ENCODE measurements around the gene ADSS1. TPM values are rescaled to one million over a fixed set of nuclear protein-coding genes. Genes with fewer than 3 reads are reported as not detected.

Gene ADSS1
- polyA plus RNA-seq, 1 donor (not counting 4 experiments of a cell fraction or from before 2014, with no cell fraction given), result 1.7 TPM

DNA sequence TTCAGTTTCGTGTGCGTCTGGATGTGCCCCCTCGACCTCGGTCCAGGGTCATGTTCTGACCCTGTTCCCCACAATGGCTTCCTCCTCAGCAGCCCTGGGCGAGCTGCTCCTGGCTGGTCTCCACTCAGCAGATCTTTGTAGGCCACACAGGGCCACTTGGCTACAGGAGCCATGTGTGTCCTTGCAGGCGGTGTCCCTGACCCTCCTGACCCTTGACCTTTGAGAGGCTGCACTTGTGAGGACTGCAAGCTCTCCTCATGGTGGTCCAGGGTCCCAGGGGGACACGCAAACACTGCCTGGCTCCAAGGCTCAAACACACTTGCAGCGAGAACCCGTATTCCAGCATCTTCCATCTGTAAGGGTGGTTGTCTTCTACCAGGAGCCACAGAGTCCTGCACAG is 21.4 kb downstream of the ADSS1 start:
- FAIRE-seq, result no peak
- H3K4me3 ChIP-seq (ENCODE audit: control insufficient read depth in 2 of 3, extremely low read depth in 1 of 3, insufficient read depth in 2 of 3, low read depth in 1 of 3, low read length in 3 of 3), result no peak overlapping the region
- H3K36me3 ChIP-seq (ENCODE audit: control insufficient read depth in 2 of 2, extremely low read depth in 1 of 2, insufficient read depth in 2 of 2, low read length in 2 of 2), result no peaks in the 10 kb centered on the region
- H3K9me3 ChIP-seq (ENCODE audit: control insufficient read depth, low read depth, low read length), result no peaks in the 10 kb centered on the region
- no peak for TF ChIP-seq EZH2 (IDR thresholded peaks at IDR 0.05; ENCODE audit: low read length)
- TF ChIP-seq, protein P1, sequence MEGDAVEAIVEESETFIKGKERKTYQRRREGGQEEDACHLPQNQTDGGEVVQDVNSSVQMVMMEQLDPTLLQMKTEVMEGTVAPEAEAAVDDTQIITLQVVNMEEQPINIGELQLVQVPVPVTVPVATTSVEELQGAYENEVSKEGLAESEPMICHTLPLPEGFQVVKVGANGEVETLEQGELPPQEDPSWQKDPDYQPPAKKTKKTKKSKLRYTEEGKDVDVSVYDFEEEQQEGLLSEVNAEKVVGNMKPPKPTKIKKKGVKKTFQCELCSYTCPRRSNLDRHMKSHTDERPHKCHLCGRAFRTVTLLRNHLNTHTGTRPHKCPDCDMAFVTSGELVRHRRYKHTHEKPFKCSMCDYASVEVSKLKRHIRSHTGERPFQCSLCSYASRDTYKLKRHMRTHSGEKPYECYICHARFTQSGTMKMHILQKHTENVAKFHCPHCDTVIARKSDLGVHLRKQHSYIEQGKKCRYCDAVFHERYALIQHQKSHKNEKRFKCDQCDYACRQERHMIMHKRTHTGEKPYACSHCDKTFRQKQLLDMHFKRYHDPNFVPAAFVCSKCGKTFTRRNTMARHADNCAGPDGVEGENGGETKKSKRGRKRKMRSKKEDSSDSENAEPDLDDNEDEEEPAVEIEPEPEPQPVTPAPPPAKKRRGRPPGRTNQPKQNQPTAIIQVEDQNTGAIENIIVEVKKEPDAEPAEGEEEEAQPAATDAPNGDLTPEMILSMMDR (optimal IDR thresholded peaks at IDR 0.05 in 1 of 3, IDR thresholded peaks at IDR 0.05 in 1 of 3, conservative IDR thresholded peaks at IDR 0.05 in 1 of 3; ENCODE audit: extremely low read depth in 1 of 3, insufficient read depth in 2 of 3, low read length in 3 of 3), result no peak
- H3K4me2 ChIP-seq (ENCODE audit: control insufficient read depth, extremely low read depth, insufficient read depth, low read depth, low read length), result no peak overlapping the region
- no peaks in the 10 kb centered on the region for H3K79me2 ChIP-seq (ENCODE audit: control insufficient read depth, insufficient read depth, low read length)
- H3K27me3 ChIP-seq (ENCODE audit: control insufficient read depth, extremely low read depth, insufficient read depth, low read length), result no peaks in the 10 kb centered on the region
- dilution Hi-C loops (cut with MboI; ENCODE audit: extremely low pct_ligation_motif_present, low sequenced_read_pairs), result no loop called here
- H3K4me1 ChIP-seq (ENCODE audit: control insufficient read depth, extremely low read depth, insufficient read depth, low read length), result peaks cover 58% of the 10 kb centered on the region
- H3K9ac ChIP-seq (ENCODE audit: control insufficient read depth, extremely low read depth, insufficient read depth, low read length), result no peak overlapping the region
- no peak overlapping the region for H2AFZ ChIP-seq (ENCODE audit: control insufficient read depth, low read length)
- no peak overlapping the region for H3K27ac ChIP-seq (ENCODE audit: control insufficient read depth, insufficient read depth, low read length)
- DNase-seq (ENCODE audit: low read depth, low spot score), result no peak
- peaks cover 2% of the 10 kb centered on the region for H3K9me1 ChIP-seq (ENCODE audit: control insufficient read depth, extremely low read depth, insufficient read depth, low read length)
- no peaks in the 10 kb centered on the region for H4K20me1 ChIP-seq (ENCODE audit: control insufficient read depth, extremely low read depth, insufficient read depth, low read length)

DNA sequence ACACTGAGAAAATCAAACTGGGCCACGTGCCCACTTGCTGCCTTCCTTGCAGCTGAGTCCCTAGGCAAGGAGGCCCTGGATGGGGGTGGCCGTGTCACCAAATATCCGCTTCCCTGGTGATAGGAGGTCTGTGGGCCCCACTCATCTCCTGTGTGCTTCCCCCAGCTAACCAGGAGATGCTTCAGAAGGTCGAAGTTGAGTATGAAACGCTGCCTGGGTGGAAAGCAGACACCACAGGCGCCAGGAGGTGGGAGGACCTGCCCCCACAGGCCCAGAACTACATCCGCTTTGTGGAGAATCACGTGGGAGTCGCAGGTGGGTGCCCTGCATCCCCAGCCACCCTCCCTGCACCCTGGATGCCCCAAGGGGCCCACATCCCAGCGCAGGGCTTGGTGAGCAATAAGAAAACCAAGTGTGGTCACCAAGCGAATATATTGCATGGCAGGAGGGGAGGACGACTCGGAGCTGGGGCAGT is 22.1 kb downstream of the ADSS1 start:
- H3K9ac ChIP-seq (ENCODE audit: control insufficient read depth, extremely low read depth, insufficient read depth, low read length), result no peak overlapping the region
- H3K4me2 ChIP-seq (ENCODE audit: control insufficient read depth, extremely low read depth, insufficient read depth, low read depth, low read length), result peak overlapping the region; percentile 71
- DNase-seq (ENCODE audit: low read depth, low spot score) (no peak), FAIRE-seq (no peak)
- peaks cover 2% of the 10 kb centered on the region for H3K9me1 ChIP-seq (ENCODE audit: control insufficient read depth, extremely low read depth, insufficient read depth, low read length)
- peak overlapping the region in 1 of 3 experiments; percentile 39 for H3K4me3 ChIP-seq (ENCODE audit: control insufficient read depth in 2 of 3, extremely low read depth in 1 of 3, insufficient read depth in 2 of 3, low read depth in 1 of 3, low read length in 3 of 3)
- H2AFZ ChIP-seq (ENCODE audit: control insufficient read depth, low read length), result no peak overlapping the region
- no peak overlapping the region for H3K27ac ChIP-seq (ENCODE audit: control insufficient read depth, insufficient read depth, low read length)
- H3K27me3 ChIP-seq (ENCODE audit: control insufficient read depth, extremely low read depth, insufficient read depth, low read length), result no peaks in the 10 kb centered on the region
- dilution Hi-C loops (cut with MboI; ENCODE audit: extremely low pct_ligation_motif_present, low sequenced_read_pairs), result no loop called here
- no peaks in the 10 kb centered on the region for H3K79me2 ChIP-seq (ENCODE audit: control insufficient read depth, insufficient read depth, low read length)
- TF ChIP-seq, protein P1 (optimal IDR thresholded peaks at IDR 0.05 in 1 of 3, IDR thresholded peaks at IDR 0.05 in 1 of 3, conservative IDR thresholded peaks at IDR 0.05 in 1 of 3; ENCODE audit: extremely low read depth in 1 of 3, insufficient read depth in 2 of 3, low read length in 3 of 3), result no peak
- TF ChIP-seq EZH2 (IDR thresholded peaks at IDR 0.05; ENCODE audit: low read length), result no peak
- peaks cover 61% of the 10 kb centered on the region for H3K4me1 ChIP-seq (ENCODE audit: control insufficient read depth, extremely low read depth, insufficient read depth, low read length)
- H3K9me3 ChIP-seq (ENCODE audit: control insufficient read depth, low read depth, low read length), result no peaks in the 10 kb centered on the region
- H3K36me3 ChIP-seq (ENCODE audit: control insufficient read depth in 2 of 2, extremely low read depth in 1 of 2, insufficient read depth in 2 of 2, low read length in 2 of 2), result no peaks in the 10 kb centered on the region
- H4K20me1 ChIP-seq (ENCODE audit: control insufficient read depth, extremely low read depth, insufficient read depth, low read length), result no peaks in the 10 kb centered on the region

Data from keratinocyte (primary cell).